Measurements from ENCODE around the gene MRRF.
A peak's percentile ranks its signal among the peaks of the same experiment; 100 is the strongest.

The MRRF gene

GRCh38 chr9:122218935-122219855 is 45.5 kb upstream of the MRRF start:
- Histone ChIP-seq H3K9ac (ENCODE audit: insufficient read length, low read depth) (peak overlapping the region; percentile 63), H3K4me3 (ENCODE audit: insufficient read length, low read depth) (peak overlapping the region; percentile 48), H3K4me1 (ENCODE audit: insufficient read depth, insufficient read length) (peaks cover 17% of the 10 kb centered on the region), H3K9me3 (ENCODE audit: insufficient read depth, low read length) (no peaks in the 10 kb centered on the region), H3K36me3 (ENCODE audit: insufficient read depth, insufficient read length, low read length) (no peaks in the 10 kb centered on the region), H3K27me3 (ENCODE audit: insufficient read depth, insufficient read length) (peaks cover 99% of the 10 kb centered on the region)
- TF ChIP-seq ZNF274 (IDR thresholded peaks at IDR 0.05; ENCODE audit: low read depth, low read length): no peak
- TF ChIP-seq YY1 (IDR thresholded peaks at IDR 0.05; ENCODE audit: insufficient read depth, insufficient read length): no peak
- no peak for TF ChIP-seq SUZ12 (IDR thresholded peaks at IDR 0.05; ENCODE audit: extremely low read depth, insufficient read depth, insufficient read length)
- no peak for DNase-seq (ENCODE audit: low read depth, low spot score)

GRCh38 chr9:122219856-122220672 is 44.6 kb upstream of the MRRF start:
- Histone ChIP-seq H3K9ac (ENCODE audit: insufficient read length, low read depth) (peak overlapping the region; percentile 63), H3K4me3 (ENCODE audit: insufficient read length, low read depth) (peak overlapping the region; percentile 48), H3K4me1 (ENCODE audit: insufficient read depth, insufficient read length) (peaks cover 14% of the 10 kb centered on the region), H3K9me3 (ENCODE audit: insufficient read depth, low read length) (no peaks in the 10 kb centered on the region), H3K36me3 (ENCODE audit: insufficient read depth, insufficient read length, low read length) (no peaks in the 10 kb centered on the region), H3K27me3 (ENCODE audit: insufficient read depth, insufficient read length) (peaks cover 99% of the 10 kb centered on the region)
- no peak for DNase-seq (ENCODE audit: low read depth, low spot score)
- TF ChIP-seq ZNF274 (IDR thresholded peaks at IDR 0.05; ENCODE audit: low read depth, low read length) (no peak), YY1 (IDR thresholded peaks at IDR 0.05; ENCODE audit: insufficient read depth, insufficient read length) (no peak), SUZ12 (IDR thresholded peaks at IDR 0.05; ENCODE audit: extremely low read depth, insufficient read depth, insufficient read length) (no peak)

- Histone ChIP-seq H3K4me1 (ENCODE audit: insufficient read depth, insufficient read length) (peaks cover 14% of the 10 kb centered on the region), H3K36me3 (ENCODE audit: insufficient read depth, insufficient read length, low read length) (no peaks in the 10 kb centered on the region), H3K27me3 (ENCODE audit: insufficient read depth, insufficient read length) (peaks cover 99% of the 10 kb centered on the region), H3K9ac (ENCODE audit: insufficient read length, low read depth) (no peak overlapping the region), H3K4me3 (ENCODE audit: insufficient read length, low read depth) (peak overlapping the region; percentile 48), H3K9me3 (ENCODE audit: insufficient read depth, low read length) (no peaks in the 10 kb centered on the region)
- DNase-seq (ENCODE audit: low read depth, low spot score): no peak
- peak; percentile 9 for TF ChIP-seq SUZ12 (IDR thresholded peaks at IDR 0.05; ENCODE audit: extremely low read depth, insufficient read depth, insufficient read length)
- no peak for TF ChIP-seq ZNF274 (IDR thresholded peaks at IDR 0.05; ENCODE audit: low read depth, low read length)
These were observed 44.0 kb upstream of the MRRF start for GRCh38 chr9:122220673-122221182.

- Histone ChIP-seq H3K9ac (ENCODE audit: insufficient read length, low read depth) (no peak overlapping the region), H3K4me3 (ENCODE audit: insufficient read length, low read depth) (no peak overlapping the region), H3K9me3 (ENCODE audit: insufficient read depth, low read length) (no peaks in the 10 kb centered on the region), H3K4me1 (ENCODE audit: insufficient read depth, insufficient read length) (peaks cover 14% of the 10 kb centered on the region), H3K36me3 (ENCODE audit: insufficient read depth, insufficient read length, low read length) (no peaks in the 10 kb centered on the region), H3K27me3 (ENCODE audit: insufficient read depth, insufficient read length) (peaks cover 99% of the 10 kb centered on the region)
- DNase-seq (ENCODE audit: low read depth, low spot score): no peak
- TF ChIP-seq YY1 (IDR thresholded peaks at IDR 0.05; ENCODE audit: insufficient read depth, insufficient read length) (no peak), SUZ12 (IDR thresholded peaks at IDR 0.05; ENCODE audit: extremely low read depth, insufficient read depth, insufficient read length) (peak; percentile 7), ZNF274 (IDR thresholded peaks at IDR 0.05; ENCODE audit: low read depth, low read length) (no peak)
These were observed 43.4 kb upstream of the MRRF start for GRCh38 chr9:122221183-122221811.

GRCh38 chr9:122222791-122223190 is 41.9 kb upstream of the MRRF start:
- H3K4me3 ChIP-seq (ENCODE audit: insufficient read length, low read depth): no peak overlapping the region
- no peaks in the 10 kb centered on the region for H3K36me3 ChIP-seq (ENCODE audit: insufficient read depth, insufficient read length, low read length)
- no peaks in the 10 kb centered on the region for H3K9me3 ChIP-seq (ENCODE audit: insufficient read depth, low read length)
- H3K9ac ChIP-seq (ENCODE audit: insufficient read length, low read depth): no peak overlapping the region
- H3K4me1 ChIP-seq (ENCODE audit: insufficient read depth, insufficient read length): peaks cover 16% of the 10 kb centered on the region
- H3K27me3 ChIP-seq (ENCODE audit: insufficient read depth, insufficient read length): peaks cover 99% of the 10 kb centered on the region
- DNase-seq (ENCODE audit: low read depth, low spot score): no peak
- TF ChIP-seq SUZ12 (IDR thresholded peaks at IDR 0.05; ENCODE audit: extremely low read depth, insufficient read depth, insufficient read length) (no peak), ZNF274 (IDR thresholded peaks at IDR 0.05; ENCODE audit: low read depth, low read length) (no peak), YY1 (IDR thresholded peaks at IDR 0.05; ENCODE audit: insufficient read depth, insufficient read length) (no peak)

- DNase-seq (ENCODE audit: low read depth, low spot score): no peak
- H3K4me1 ChIP-seq (ENCODE audit: insufficient read depth, insufficient read length): peaks cover 16% of the 10 kb centered on the region
- peaks cover 98% of the 10 kb centered on the region for H3K27me3 ChIP-seq (ENCODE audit: insufficient read depth, insufficient read length)
- H3K36me3 ChIP-seq (ENCODE audit: insufficient read depth, insufficient read length, low read length): no peaks in the 10 kb centered on the region
- no peak overlapping the region for H3K4me3 ChIP-seq (ENCODE audit: insufficient read length, low read depth)
- H3K9ac ChIP-seq (ENCODE audit: insufficient read length, low read depth): no peak overlapping the region
- H3K9me3 ChIP-seq (ENCODE audit: insufficient read depth, low read length): no peaks in the 10 kb centered on the region
- TF ChIP-seq YY1 (IDR thresholded peaks at IDR 0.05; ENCODE audit: insufficient read depth, insufficient read length) (no peak), ZNF274 (IDR thresholded peaks at IDR 0.05; ENCODE audit: low read depth, low read length) (no peak), SUZ12 (IDR thresholded peaks at IDR 0.05; ENCODE audit: extremely low read depth, insufficient read depth, insufficient read length) (no peak)
These were observed 41.2 kb upstream of the MRRF start for GRCh38 chr9:122223435-122223834.
